GM18508 (cell line): Measurements from ENCODE around the gene FOXN4.

Experiments
- ATAC-seq: cut with Tn5 transposase; IDR thresholded peaks from one replicate; pipeline ENCODE4 v1.9.1; 2021; ENCODE audit warnings: moderate number of reproducible peaks; ENCODE audit not compliant: insufficient read depth, unreplicated experiment

FOXN4 gene

GRCh38 chr12:109230193-109230592 is 78.9 kb downstream of the FOXN4 start:
- ATAC-seq = no peak

- ATAC-seq = no peak
Observed at GRCh38 chr12:109228664-109229063, 80.4 kb downstream of the FOXN4 start.
